Calu3 (cell line): ENCODE data around the gene KLK14. TPM values are rescaled to one million over a fixed set of nuclear protein-coding genes. Genes with fewer than 3 reads are reported as not detected.

Source experiments
- BruUV-seq: library from RNA; stranded (reverse); fragments of 400-500 nt; replicated peaks from 2 replicates; lab custom pipeline; 2021; lab: Mats Ljungman, UMichigan
- CTCF ChIA-PET: fragments of 300-600 bp; sonication (Branson Sonifier 250); formaldehyde crosslinking; loops from one replicate; lab custom pipeline; 2022; ENCODE audit warnings: antibody characterized with exemption; lab: Charles Lee
- DNase-seq: peaks from one replicate; pipeline ENCODE4 v3.0.0; 2022
- H3K27ac Mint-ChIP-seq: one replicate; pipeline ENCODE4 v1.8.0; 2022; ENCODE audit warnings: mixed read lengths; ENCODE audit not compliant: unreplicated experiment
- H3K27me3 Mint-ChIP-seq: one replicate; pipeline ENCODE4 v1.8.0; 2022; ENCODE audit warnings: mixed read lengths; ENCODE audit not compliant: unreplicated experiment
- H3K36me3 Mint-ChIP-seq: one replicate; pipeline ENCODE4 v1.8.0; 2022; ENCODE audit warnings: mild to moderate bottlenecking, moderate library complexity, mixed read lengths; ENCODE audit not compliant: insufficient read depth, unreplicated experiment
- H3K4me1 Mint-ChIP-seq: one replicate; pipeline ENCODE4 v1.8.0; 2022; ENCODE audit warnings: mild to moderate bottlenecking, low read depth, mixed read lengths; ENCODE audit not compliant: unreplicated experiment
- H3K4me3 Mint-ChIP-seq: one replicate; pipeline ENCODE4 v1.8.0; 2022; ENCODE audit warnings: mild to moderate bottlenecking, low read depth, moderate library complexity, mixed read lengths; ENCODE audit not compliant: unreplicated experiment
- H3K9me3 Mint-ChIP-seq: one replicate; pipeline ENCODE4 v1.8.0; 2022; ENCODE audit warnings: low read depth, mixed read lengths; ENCODE audit not compliant: unreplicated experiment
- CTCF ChIP-seq: fragments of 200-600 bp; IDR thresholded peaks from one replicate; pipeline ENCODE4 v1.8.0; 2022; ENCODE audit warnings: antibody characterized with exemption; ENCODE audit not compliant: unreplicated experiment
- intact Hi-C: fragments of 100-400 bp; cut with micrococcal nuclease; formaldehyde crosslinking; loops from one replicate; pipeline ENCODE4 v1.10.0; 2022; ENCODE audit not compliant: unreplicated experiment
- total RNA-seq: library from RNA; stranded (reverse); gene quantifications from 2 replicates; pipeline ENCODE4 v1.2.3, GENCODE V29; 2022

Gene KLK14
- total RNA-seq, 1 experiment from 2014 or later = 0.38 TPM

GRCh38 chr19:51034704-51035103 lies 48.0 kb downstream of the KLK14 start, which contains the start of gene KLK12:
TSS of gene KLK12 (minus strand) at chr19:51035002. CDS start at chr19:51034621, 381 bp downstream.
- intact Hi-C loops = no loop called here
- Mint-ChIP-seq H3K27ac (peak within 1 kb of the TSS; percentile 1), H3K4me1 (peaks cover 12% of the 10 kb centered on the region), H3K4me3 (no peak within 1 kb of the TSS), H3K9me3 (no peaks in the 10 kb centered on the region), H3K36me3 (no peaks in the 10 kb centered on the region), H3K27me3 (peaks cover 28% of the 10 kb centered on the region)
- DNase-seq = peak; percentile 24
- CTCF ChIA-PET = interaction anchor here (1.1 to 1.4 kb wide), 2 partner anchors 11 to 16 kb away, joined by 3 to 7 read pairs; no protein-coding TSS in a partner anchor
- TF ChIP-seq CTCF = no peak
- no TSS peak for BruUV-seq

- Mint-ChIP-seq H3K4me3 (no peak overlapping the region), H3K36me3 (peaks cover 6% of the 10 kb centered on the region), H3K4me1 (peaks cover 21% of the 10 kb centered on the region), H3K27me3 (peaks cover 35% of the 10 kb centered on the region), H3K9me3 (no peaks in the 10 kb centered on the region), H3K27ac (no peak overlapping the region)
- no TSS peak for BruUV-seq
- no peak for TF ChIP-seq CTCF
- DNase-seq = no peak
- CTCF ChIA-PET = no interaction called here
- intact Hi-C loops = no loop called here
Measured at GRCh38 chr19:51031880-51032225, 50.8 kb downstream of the KLK14 start.

- intact Hi-C loops = no loop called here
Measured at GRCh38 chr19:51031220-51031879, 51.3 kb downstream of the KLK14 start.

GRCh38 chr19:51030631-51031030 lies 52.1 kb downstream of the KLK14 start:
- Mint-ChIP-seq H3K4me3 (no peak overlapping the region), H3K4me1 (peaks cover 33% of the 10 kb centered on the region), H3K9me3 (no peaks in the 10 kb centered on the region), H3K36me3 (peaks cover 13% of the 10 kb centered on the region), H3K27ac (no peak overlapping the region), H3K27me3 (peaks cover 39% of the 10 kb centered on the region)
- CTCF ChIA-PET = no interaction called here
- DNase-seq = no peak
- TF ChIP-seq CTCF = no peak
- no TSS peak for BruUV-seq
- intact Hi-C loops = no loop called here

More at GRCh38 chr19:51031220-51031879, 51.3 kb downstream of the KLK14 start:
- no peak for TF ChIP-seq CTCF
- no peaks in the 10 kb centered on the region for H3K9me3 Mint-ChIP-seq
- H3K4me1 Mint-ChIP-seq = peaks cover 26% of the 10 kb centered on the region
- H3K4me3 Mint-ChIP-seq = no peak overlapping the region
- peaks cover 6% of the 10 kb centered on the region for H3K36me3 Mint-ChIP-seq
- peaks cover 40% of the 10 kb centered on the region for H3K27me3 Mint-ChIP-seq
- DNase-seq = no peak
- CTCF ChIA-PET = no interaction called here
- H3K27ac Mint-ChIP-seq = no peak overlapping the region
- no TSS peak for BruUV-seq
